NCI-H2107 (cell line): Measurements from ENCODE around the gene ARFRP1.
"Not testable (repeated sequence)": the region's sequence is repeated elsewhere in the genome, so short reads cannot be mapped to it uniquely, and the experiment has no call there.

ENCODE experiments used
- DNase-seq: peaks from one replicate; lab custom pipeline; 2025; lab: John Stamatoyannopoulos, UW

The ARFRP1 gene

DNA sequence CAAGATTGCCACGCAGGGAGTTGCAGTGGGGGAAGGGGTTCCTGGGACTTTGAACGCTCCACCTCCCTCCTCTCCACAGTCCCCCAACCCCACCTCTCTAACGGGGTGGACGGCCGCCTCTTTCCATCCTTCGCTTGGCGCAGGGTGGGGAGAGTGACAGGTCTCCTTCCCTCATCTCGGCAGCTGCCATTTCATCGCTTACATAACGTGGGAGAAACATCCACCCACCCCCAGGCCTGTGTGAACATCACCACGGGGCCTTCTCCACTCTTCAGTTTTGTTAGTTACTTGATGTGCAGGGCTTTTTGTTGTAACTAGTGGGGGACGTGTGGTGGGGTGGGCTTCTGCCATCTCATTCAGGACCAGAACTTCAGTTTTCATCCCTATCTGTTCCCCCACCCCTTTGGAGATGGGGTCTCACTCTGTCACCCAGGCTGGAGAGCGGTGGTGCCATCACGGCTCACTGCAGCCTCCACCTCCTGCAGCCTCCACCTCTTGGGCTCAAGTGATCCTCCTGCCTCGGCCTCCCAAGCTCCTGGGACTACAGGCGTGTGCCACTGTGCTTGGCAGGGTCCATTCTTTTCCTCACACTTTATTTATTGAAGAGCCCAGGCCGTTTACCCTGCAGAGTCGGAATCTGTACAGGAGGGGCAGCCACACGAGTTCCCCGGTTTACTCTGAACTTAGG, 32.0 kb downstream of the ARFRP1 start:
- DNase-seq, result no peak

DNA sequence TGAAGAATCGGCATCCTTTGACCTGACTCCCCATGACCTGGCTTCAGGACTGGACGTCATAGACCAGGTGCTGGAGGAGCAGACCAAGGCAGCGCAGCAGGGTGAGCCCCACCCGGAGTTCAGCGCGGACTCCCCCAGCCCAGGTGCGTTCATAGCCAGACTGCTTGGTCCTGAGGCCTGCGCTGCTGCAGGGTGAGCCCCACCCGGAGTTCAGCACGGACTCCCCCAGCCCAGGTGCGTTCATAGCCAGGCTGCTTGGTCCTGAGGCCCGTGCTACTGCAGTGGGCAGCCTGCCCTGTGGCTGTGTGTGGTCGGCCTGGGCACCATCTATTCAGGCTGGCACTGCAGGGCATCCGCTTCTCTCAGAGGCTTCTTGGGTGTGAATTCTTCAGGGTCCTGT, 33.8 kb downstream of the ARFRP1 start:
- no peak for DNase-seq

- DNase-seq, result no peak
Observed at GRCh38 chr20:63672666-63673065, 35.1 kb downstream of the ARFRP1 start.

DNA sequence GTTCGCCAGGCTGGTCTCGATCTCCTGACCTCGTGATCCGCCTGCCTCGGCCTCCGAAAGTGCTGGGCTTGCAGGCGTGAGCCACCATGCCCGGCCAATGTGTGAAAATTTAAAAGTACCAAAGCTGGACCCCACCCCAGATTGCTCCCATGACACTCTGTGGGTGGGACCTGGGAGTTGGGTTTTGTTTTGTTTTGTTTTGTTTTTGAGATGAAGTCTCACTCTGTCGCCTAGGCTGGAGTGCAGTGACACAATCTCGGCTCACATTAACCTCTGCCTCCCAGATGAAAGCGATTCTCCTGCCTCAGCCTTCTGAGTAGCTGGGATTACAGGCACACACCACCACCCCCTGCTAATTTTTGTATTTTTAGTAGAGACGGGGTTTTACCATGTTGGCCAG, 36.1 kb downstream of the ARFRP1 start:
- not testable (repeated sequence) for DNase-seq

DNA sequence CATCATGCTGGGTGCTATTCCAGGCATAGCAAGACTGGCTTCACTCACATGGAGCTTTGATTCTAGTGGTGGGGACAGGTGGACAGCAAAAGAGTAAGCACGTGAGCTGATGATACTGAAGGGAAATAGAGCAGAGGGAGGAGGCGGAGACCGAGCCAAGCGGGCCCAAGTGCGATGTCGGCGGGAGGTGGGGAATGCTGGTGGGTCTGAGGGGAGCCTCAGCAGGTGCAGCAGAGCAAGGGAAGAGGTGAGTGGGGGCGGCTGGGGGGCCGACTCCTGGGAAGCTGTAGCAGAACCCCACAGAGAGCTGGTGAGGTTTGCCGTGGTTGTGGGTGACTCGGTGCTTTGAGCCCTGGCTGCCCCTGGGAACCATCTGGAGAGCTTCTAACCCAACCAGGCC, 39.4 kb downstream of the ARFRP1 start:
- no peak for DNase-seq

DNA sequence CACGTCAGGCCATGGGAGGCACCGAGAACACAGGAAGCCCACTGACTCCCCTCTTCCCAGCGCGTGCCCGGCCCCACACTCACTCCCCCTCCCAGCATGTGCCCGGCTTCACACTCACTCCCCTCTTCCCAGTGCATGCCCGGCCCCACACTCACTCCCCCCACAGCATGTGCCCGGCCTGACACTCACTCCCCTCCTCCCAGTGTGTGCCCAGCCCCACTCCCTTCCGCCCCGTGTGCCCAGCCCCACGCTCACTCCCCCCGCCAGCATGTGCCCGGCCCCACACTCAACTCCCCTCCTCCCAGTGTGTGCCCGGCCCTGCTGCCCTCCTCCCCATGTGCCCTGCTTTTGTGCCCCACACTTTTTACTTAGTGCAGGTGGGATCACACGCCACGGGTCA, 39.9 kb downstream of the ARFRP1 start:
- no peak for DNase-seq

DNA sequence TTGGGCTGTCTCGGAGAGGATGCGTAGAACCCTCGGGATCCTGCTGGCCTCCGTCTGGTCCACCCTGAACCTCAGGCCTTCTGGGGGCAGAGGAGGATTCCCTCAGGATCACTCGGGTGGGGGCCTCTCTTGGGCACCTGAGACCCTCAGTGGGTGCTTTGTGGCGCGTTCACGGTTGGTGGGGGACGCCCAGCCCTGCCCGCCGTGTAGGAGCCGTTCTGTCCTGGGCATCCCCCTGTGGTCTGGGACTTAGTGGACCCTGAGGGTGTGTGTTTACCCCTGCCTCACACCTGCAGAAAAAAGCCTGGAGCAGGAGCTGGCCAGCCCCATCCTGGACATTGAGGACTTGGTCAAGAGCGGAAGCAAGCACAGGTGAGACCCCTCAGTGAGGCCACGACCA, 42.1 kb downstream of the ARFRP1 start:
- DNase-seq, result no peak

DNA sequence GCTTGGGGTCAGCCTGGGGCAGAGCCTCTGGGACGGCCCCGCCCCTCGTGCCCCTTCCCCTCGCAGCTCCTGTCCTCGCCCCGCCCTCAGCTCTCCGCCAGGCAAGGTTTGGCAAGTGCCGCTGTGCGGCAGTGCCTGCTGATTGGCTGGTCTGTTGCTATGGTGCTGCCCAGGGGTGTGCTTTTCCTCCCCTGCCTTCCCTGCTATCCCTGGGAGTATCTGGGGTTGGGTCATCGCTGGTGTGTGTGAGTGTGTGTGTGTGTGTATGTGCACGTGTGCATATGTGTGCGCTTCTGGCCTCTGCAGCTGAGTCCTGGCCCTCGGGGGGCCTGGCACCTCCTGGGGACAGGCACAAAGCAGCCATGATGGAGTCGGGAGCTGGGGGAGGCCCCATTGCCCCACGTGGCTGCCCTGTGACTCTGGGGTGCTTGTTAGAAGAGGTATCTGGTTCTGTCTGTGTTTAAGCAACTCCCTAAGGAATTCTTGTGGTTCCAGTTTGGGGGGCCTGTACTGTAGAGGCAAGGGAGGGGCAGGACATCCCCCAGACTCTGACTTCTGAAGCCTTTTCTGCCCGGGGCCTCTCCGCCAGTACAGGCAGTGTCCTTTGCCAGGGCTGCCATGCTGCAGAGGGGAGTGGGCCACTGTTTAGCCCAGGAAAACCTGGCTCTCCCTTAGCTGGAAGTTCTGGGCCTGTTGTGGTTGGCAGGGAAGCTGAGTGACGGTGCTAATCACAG, 42.7 kb downstream of the ARFRP1 start:
- DNase-seq, result no peak

- no peak for DNase-seq
Observed at GRCh38 chr20:63664143-63664851, 43.5 kb downstream of the ARFRP1 start.

DNA sequence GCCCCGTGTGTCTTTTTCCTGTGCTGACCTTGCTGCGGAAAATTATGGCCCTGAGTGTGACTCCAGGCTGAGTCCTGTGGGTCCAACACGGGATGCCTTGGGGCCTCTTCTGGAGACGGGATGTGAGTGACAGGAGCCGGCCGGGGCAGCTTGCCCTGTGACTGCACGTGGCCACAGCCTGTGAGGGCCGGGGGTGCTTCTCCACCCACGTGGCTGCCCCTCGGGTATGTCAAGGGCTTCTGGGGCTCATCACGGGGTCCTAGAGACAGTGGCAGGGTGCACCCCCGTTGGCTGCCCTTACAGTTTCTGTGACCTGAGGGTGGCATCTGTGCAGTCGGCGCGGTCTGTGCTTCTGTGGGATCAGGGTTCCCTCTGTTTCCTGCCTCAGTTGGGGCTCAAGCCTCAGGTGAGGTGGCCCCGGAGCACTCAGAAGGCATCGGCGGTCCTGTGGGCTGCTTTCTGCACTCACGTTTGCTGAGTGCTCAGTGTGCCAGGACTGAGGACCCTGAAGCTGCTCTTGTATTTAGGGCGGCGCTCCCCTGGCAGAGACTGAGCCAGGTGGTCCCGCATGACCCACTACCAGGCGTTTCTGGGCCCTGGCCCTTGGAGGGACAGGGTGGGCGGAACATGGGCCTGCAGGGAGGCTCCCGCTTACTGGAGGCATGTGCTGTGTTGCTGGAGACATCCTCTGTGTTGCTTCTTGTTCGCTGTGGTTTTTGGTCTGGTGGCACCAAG, 44.3 kb downstream of the ARFRP1 start:
- no peak for DNase-seq

- DNase-seq, result no peak
Observed at GRCh38 chr20:63662813-63663189, 45.0 kb downstream of the ARFRP1 start.

GRCh38 chr20:63661959-63662812, 45.6 kb downstream of the ARFRP1 start:
- no peak for DNase-seq

DNA sequence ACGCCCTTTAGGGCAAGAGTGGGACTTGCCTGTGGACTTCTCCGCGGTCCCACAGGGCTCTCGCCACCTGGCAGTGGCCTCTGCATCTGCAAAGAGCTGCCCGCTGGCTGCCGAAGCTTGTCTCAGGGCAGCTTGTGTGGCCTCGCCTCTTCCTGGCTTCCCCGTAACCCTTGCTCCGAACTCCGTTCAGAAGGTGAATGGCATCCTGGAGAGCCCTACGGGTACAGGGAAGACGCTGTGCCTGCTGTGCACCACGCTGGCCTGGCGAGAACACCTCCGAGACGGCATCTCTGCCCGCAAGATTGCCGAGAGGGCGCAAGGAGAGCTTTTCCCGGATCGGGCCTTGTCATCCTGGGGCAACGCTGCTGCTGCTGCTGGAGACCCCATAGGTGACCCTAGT, 46.7 kb downstream of the ARFRP1 start:
- no peak for DNase-seq

- DNase-seq, result no peak
Observed at GRCh38 chr20:63660622-63661021, 47.2 kb downstream of the ARFRP1 start.

- not testable (repeated sequence) for DNase-seq
Observed at GRCh38 chr20:63660174-63660573, 47.6 kb downstream of the ARFRP1 start.

GRCh38 chr20:63659370-63659769, 48.4 kb downstream of the ARFRP1 start:
- DNase-seq, result no peak

DNA sequence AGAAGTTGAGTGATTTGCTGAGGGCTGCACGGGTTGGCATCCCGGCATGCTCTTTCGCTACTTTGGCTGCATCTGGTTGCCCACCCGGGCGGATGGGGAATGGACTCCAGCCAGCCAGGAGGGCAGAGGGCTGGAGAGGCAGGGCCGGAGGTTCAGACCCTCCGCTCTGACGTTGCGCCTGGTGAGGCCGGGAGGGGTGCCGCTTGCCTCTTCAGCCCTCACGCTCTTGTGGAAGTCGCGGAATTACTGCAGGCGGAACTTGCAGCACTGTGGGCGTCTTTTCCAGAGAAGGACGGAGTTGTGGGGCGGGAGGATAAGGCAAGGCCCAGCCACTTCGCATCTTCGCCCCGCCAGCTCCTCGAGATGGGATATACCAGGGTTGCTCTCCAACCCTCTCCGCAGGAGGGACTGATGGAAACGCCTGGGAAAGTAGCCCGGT, 49.0 kb downstream of the ARFRP1 start:
- no peak for DNase-seq

GRCh38 chr20:63657937-63658748, 49.6 kb downstream of the ARFRP1 start, which contains the start of gene RTEL1:
RTEL1 (plus strand) TSS chr20:63658312; CDS start chr20:63659403, 1,091 bp downstream.
- DNase-seq, result peak; percentile 91

GRCh38 chr20:63657260-63657936, 50.4 kb downstream of the ARFRP1 start:
- DNase-seq, result no peak

DNA sequence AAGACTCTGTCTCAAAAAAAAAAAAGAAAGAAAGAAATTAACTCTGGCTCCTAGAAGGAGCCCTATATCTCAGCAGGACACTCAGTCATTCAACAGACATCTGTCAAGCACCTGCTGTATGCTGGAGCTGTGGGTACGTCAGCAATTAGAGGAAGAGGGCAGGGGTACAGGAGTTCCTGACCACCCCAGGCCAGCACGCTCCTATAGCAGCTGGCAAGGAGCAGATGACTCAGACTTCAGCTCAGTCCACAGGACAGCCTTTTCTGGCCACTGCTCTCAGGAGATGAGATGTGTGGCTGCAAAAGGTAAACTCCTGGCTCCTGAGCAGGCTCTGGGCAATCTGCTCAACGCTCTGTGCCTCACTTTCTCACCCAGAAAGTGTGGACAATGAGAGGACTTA, 51.3 kb downstream of the ARFRP1 start:
- DNase-seq, result no peak
